Fibroblast of lung (primary cell): Measurements from ENCODE around the gene CCDC192.

Source experiments
- EZH2 ChIP-seq: IDR thresholded peaks from 2 replicates; pipeline ENCODE4 v1.5.1; 2012; ENCODE audit warnings: low read length, control low read depth, mild to moderate bottlenecking; ENCODE audit errors: missing control alignments
- TF ChIP-seq, protein P1 (sequence below), 2 donors: IDR thresholded peaks in 1 of 2; conservative IDR thresholded peaks in 1 of 2; 1 replicate in 1 of 2; 2 replicates in 1 of 2; pipeline ENCODE4 v1.5.1; 2011 to 2012; ENCODE audit warnings: low read length in 2 of 2, control low read depth in 1 of 2, inconsistent platforms in 1 of 2, low read depth in 1 of 2, mild to moderate bottlenecking in 1 of 2

DNA sequence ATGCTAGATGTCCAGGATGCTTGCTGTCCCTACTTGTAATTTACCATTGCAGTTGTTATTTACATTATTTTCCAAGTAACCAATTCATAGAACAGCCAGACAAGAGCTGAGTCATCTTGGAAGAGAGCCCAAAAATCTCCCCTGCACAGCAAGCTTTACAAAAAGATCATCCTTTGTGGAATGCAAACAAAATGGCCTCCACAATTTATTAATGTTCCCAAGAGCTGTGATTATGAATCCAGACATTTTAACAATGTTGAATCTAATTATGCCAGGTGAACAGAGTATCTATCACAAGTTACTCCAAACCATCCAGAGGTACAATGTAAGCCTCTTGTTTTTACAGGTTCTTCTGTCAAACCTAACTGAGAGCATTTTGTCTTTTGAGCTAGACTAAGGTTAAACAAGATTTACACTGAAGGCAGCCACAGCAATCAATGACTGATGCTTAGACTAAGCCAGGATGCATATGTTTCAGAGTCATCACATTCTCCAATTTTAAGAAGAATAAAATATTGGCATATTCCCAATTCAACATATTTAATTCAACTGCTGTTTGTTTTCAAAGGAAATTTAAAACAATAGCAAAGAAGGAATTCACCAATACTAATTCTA is 285.1 kb downstream of the CCDC192 start:
- no peak for TF ChIP-seq EZH2
- TF ChIP-seq, protein P1, sequence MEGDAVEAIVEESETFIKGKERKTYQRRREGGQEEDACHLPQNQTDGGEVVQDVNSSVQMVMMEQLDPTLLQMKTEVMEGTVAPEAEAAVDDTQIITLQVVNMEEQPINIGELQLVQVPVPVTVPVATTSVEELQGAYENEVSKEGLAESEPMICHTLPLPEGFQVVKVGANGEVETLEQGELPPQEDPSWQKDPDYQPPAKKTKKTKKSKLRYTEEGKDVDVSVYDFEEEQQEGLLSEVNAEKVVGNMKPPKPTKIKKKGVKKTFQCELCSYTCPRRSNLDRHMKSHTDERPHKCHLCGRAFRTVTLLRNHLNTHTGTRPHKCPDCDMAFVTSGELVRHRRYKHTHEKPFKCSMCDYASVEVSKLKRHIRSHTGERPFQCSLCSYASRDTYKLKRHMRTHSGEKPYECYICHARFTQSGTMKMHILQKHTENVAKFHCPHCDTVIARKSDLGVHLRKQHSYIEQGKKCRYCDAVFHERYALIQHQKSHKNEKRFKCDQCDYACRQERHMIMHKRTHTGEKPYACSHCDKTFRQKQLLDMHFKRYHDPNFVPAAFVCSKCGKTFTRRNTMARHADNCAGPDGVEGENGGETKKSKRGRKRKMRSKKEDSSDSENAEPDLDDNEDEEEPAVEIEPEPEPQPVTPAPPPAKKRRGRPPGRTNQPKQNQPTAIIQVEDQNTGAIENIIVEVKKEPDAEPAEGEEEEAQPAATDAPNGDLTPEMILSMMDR (conservative IDR thresholded peaks at IDR 0.05 in 1 of 2, IDR thresholded peaks at IDR 0.05 in 1 of 2; ENCODE audit: low read depth in 1 of 2, low read length in 2 of 2), result no peak
